ENCODE data around the gene SART3. TPM values are rescaled to one million over a fixed set of nuclear protein-coding genes. Genes with fewer than 3 reads are reported as not detected.
"Not testable (repeated sequence)": the region's sequence is repeated elsewhere in the genome, so short reads cannot be mapped to it uniquely, and the experiment has no call there.

The SART3 gene
- polyA plus RNA-seq, 4 donors: 49.4 to 67.8 (median 56.7) TPM

- DNase-seq (ENCODE audit: low read depth in 4 of 4, low spot score in 3 of 4): no peak
Observed at GRCh38 chr12:108564724-108565123, 3.8 kb upstream of the SART3 start.

GRCh38 chr12:108563804-108564151, 2.8 kb upstream of the SART3 start:
- no peak for DNase-seq (ENCODE audit: low read depth in 4 of 4, low spot score in 3 of 4)

- DNase-seq (ENCODE audit: low read depth in 4 of 4, low spot score in 3 of 4): peak in 3 of 4 donors; percentile 55 to 71 (median 60)
Observed at GRCh38 chr12:108563136-108563803, 2.3 kb upstream of the SART3 start.

GRCh38 chr12:108562348-108563135, 1.6 kb upstream of the SART3 start, which contains the start of gene ISCU:
TSS of gene ISCU (plus strand) at chr12:108562596. CDS start at chr12:108562623, 27 bp downstream.
- DNase-seq (ENCODE audit: low read depth in 4 of 4, low spot score in 3 of 4): peak; percentile 95 to 98 (median 96)

GRCh38 chr12:108561852-108562347, 927 bp upstream of the SART3 start:
- DNase-seq (ENCODE audit: low read depth in 4 of 4, low spot score in 3 of 4): no peak

GRCh38 chr12:108560321-108560721, 652 bp downstream of the SART3 start:
- no peak for DNase-seq (ENCODE audit: low read depth in 4 of 4, low spot score in 3 of 4)

- DNase-seq (ENCODE audit: low read depth in 4 of 4, low spot score in 3 of 4): no peak
Observed at GRCh38 chr12:108559748-108560147, 1.2 kb downstream of the SART3 start.

GRCh38 chr12:108559007-108559655, 1.8 kb downstream of the SART3 start:
- DNase-seq (ENCODE audit: low read depth in 4 of 4, low spot score in 3 of 4): no peak

- DNase-seq (ENCODE audit: low read depth in 4 of 4, low spot score in 3 of 4): not testable (repeated sequence)
Observed at GRCh38 chr12:108555383-108555782, 5.6 kb downstream of the SART3 start.

- no peak for DNase-seq (ENCODE audit: low read depth in 4 of 4, low spot score in 3 of 4)
Observed at GRCh38 chr12:108553799-108554198, 7.2 kb downstream of the SART3 start.

- no peak for DNase-seq (ENCODE audit: low read depth in 4 of 4, low spot score in 3 of 4)
Observed at GRCh38 chr12:108551535-108551934, 9.4 kb downstream of the SART3 start.

GRCh38 chr12:108548954-108549521, 11.9 kb downstream of the SART3 start:
- no peak for DNase-seq (ENCODE audit: low read depth in 4 of 4, low spot score in 3 of 4)

- no peak for DNase-seq (ENCODE audit: low read depth in 4 of 4, low spot score in 3 of 4)
Observed at GRCh38 chr12:108547686-108548085, 13.3 kb downstream of the SART3 start.

- DNase-seq (ENCODE audit: low read depth in 4 of 4, low spot score in 3 of 4): no peak
Observed at GRCh38 chr12:108543652-108544051, 17.3 kb downstream of the SART3 start.

- no peak for DNase-seq (ENCODE audit: low read depth in 4 of 4, low spot score in 3 of 4)
Observed at GRCh38 chr12:108542320-108542719, 18.7 kb downstream of the SART3 start.

GRCh38 chr12:108538616-108539195, 22.3 kb downstream of the SART3 start:
- no peak for DNase-seq (ENCODE audit: low read depth in 4 of 4, low spot score in 3 of 4)

- DNase-seq (ENCODE audit: low read depth in 4 of 4, low spot score in 3 of 4): no peak
Observed at GRCh38 chr12:108538146-108538545, 22.8 kb downstream of the SART3 start.

GRCh38 chr12:108531929-108532848, 28.8 kb downstream of the SART3 start:
- DNase-seq (ENCODE audit: low read depth in 4 of 4, low spot score in 3 of 4): no peak

GRCh38 chr12:108530161-108530560, 30.8 kb downstream of the SART3 start:
- no peak for DNase-seq (ENCODE audit: low read depth in 4 of 4, low spot score in 3 of 4)

GRCh38 chr12:108527166-108527496, 33.8 kb downstream of the SART3 start:
- no peak for DNase-seq (ENCODE audit: low read depth in 4 of 4, low spot score in 3 of 4)
